ENCODE data around the gene DMD.

DNA sequence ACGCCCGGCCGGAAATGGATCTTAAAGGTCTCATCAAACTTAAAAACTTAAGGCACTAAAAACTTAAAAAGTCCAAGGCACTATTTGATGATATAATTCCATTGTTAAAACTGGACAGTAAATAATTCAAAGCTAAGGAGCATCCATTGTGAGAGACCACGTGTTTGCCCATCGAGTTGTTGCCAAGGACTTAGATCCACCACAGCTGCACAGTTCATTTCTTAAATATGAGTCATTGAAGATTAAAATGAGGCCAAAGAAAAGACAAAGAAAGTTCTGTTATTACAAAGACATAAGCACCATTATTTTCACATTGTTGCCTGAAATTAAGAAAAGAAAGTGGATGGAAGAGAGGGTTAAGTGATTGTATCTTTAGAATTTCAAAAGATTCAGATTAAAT, 1728.0 kb downstream of the DMD start:
- TF ChIP-seq EZH2 (IDR thresholded peaks at IDR 0.05) (no peak), POLR2AphosphoS5 (IDR thresholded peaks at IDR 0.05; ENCODE audit: borderline replicate concordance, low read depth, low read length) (no peak), FOXP2 (optimal IDR thresholded peaks at IDR 0.05; ENCODE audit: control extremely low read depth, extremely low read length, insufficient read depth) (no peak)
